ENCODE results near the gene RNF43. TPM values are rescaled to one million over a fixed set of nuclear protein-coding genes. Genes with fewer than 3 reads are reported as not detected.
A peak's percentile ranks its signal among the peaks of the same experiment; 100 is the strongest.

Gene RNF43
- total and polyA plus RNA-seq, 2 of the 13 experiments (the other 11 are each of a cell fraction or from before 2014, with no cell fraction given) = 31.0 to 53.4 TPM

- no peak for TF ChIP-seq ZNF407 (CRISPR knock-in tag; IDR thresholded peaks at IDR 0.05; ENCODE audit: not compliant biosample characterization)
- TF ChIP-seq JUNB (CRISPR knock-in tag; IDR thresholded peaks at IDR 0.05; ENCODE audit: borderline replicate concordance) = no peak
- peak; percentile 12; the same call in 1 of the 2 replicates for TF ChIP-seq NR2C2 (CRISPR knock-in tag; IDR thresholded peaks at IDR 0.05; ENCODE audit: borderline replicate concordance)
- no peak for TF ChIP-seq CBX1 (IDR thresholded peaks at IDR 0.05; ENCODE audit: low read depth)
- no peak for TF ChIP-seq ZBTB3 (CRISPR knock-in tag; IDR thresholded peaks at IDR 0.05; ENCODE audit: borderline replicate concordance, low read depth)
- no peak for TF ChIP-seq RNF219 (CRISPR knock-in tag; IDR thresholded peaks at IDR 0.05)
- no peak for TF ChIP-seq ZNF777 (CRISPR knock-in tag; IDR thresholded peaks at IDR 0.05)
- 0 out of 2 replicates have a peak, but pooled peaks have one; percentile 22 for TF ChIP-seq GLI4 (CRISPR knock-in tag; IDR thresholded peaks at IDR 0.05; ENCODE audit: borderline replicate concordance)
- no peak for TF ChIP-seq ZNF891 (CRISPR knock-in tag; IDR thresholded peaks at IDR 0.05)
- TF ChIP-seq SMARCC2 (IDR thresholded peaks at IDR 0.05) = no peak
- TF ChIP-seq ZNF446 (CRISPR knock-in tag; IDR thresholded peaks at IDR 0.05) = no peak
- no peak for TF ChIP-seq NFIB (CRISPR knock-in tag; IDR thresholded peaks at IDR 0.05; ENCODE audit: borderline replicate concordance)
- TF ChIP-seq SETDB1 (CRISPR knock-in tag; IDR thresholded peaks at IDR 0.05; ENCODE audit: borderline replicate concordance) = no peak
- TF ChIP-seq MEF2D (CRISPR knock-in tag; IDR thresholded peaks at IDR 0.05) = peak; percentile 80
- no peak for TF ChIP-seq KLF13 (CRISPR knock-in tag; IDR thresholded peaks at IDR 0.05)
- TF ChIP-seq ZKSCAN8 (CRISPR knock-in tag; IDR thresholded peaks at IDR 0.05; ENCODE audit: borderline replicate concordance) = no peak
- TF ChIP-seq ZBTB1 (CRISPR knock-in tag; IDR thresholded peaks at IDR 0.05; ENCODE audit: borderline replicate concordance) = no peak
- TF ChIP-seq NR0B2 (CRISPR knock-in tag; IDR thresholded peaks at IDR 0.05) = no peak
- TF ChIP-seq ATF7 (IDR thresholded peaks at IDR 0.05) = no peak
- TF ChIP-seq ATF7 (CRISPR knock-in tag; IDR thresholded peaks at IDR 0.05) = no peak
Observed at GRCh38 chr17:58415371-58416055, 1.8 kb downstream of the RNF43 start (continued).
